H1 (cell line): ENCODE data around the gene RB1. TPM values are rescaled to one million over a fixed set of nuclear protein-coding genes. Genes with fewer than 3 reads are reported as not detected.
"Not testable (repeated sequence)": the region's sequence is repeated elsewhere in the genome, so short reads cannot be mapped to it uniquely, and the experiment has no call there.

ENCODE experiments used
- CTCF ChIA-PET: fragments of 300-600 bp; sonication (Branson Sonifier 250); formaldehyde crosslinking; loops from one replicate; lab custom pipeline; 2021; ENCODE audit not compliant: partially characterized antibody; lab: Charles Lee
- POLR2A ChIA-PET: fragments of 300-600 bp; sonication (Branson Sonifier 250); formaldehyde crosslinking; loops from one replicate; lab custom pipeline; 2021; ENCODE audit warnings: inconsistent platforms; ENCODE audit not compliant: partially characterized antibody; lab: Charles Lee
- DNase-seq, 2 experiments: peaks; one replicate each; pipeline versions ENCODE4 v3.0.0 to v3.0.0-alpha.2; 2010 to 2022; ENCODE audit warnings: low spot score in 2 of 2, low read depth in 1 of 2, mixed read lengths in 1 of 2
- FAIRE-seq: peaks from 2 replicates; lab custom pipeline; 2011; peaks lifted over from hg19 to GRCh38; lab: Jason Lieb, UNC
- H2AFZ ChIP-seq: 2 replicates; pipeline ENCODE4 v1.8.1; 2012; ENCODE audit warnings: low read length, inconsistent platforms
- H2AK5ac ChIP-seq: 2 replicates; pipeline ENCODE4 v1.6.1; 2013; ENCODE audit warnings: low read depth, low read length
- H2BK120ac ChIP-seq: replicated peaks from 2 replicates; pipeline ENCODE3; 2013; ENCODE audit warnings: low read depth, low read length, inconsistent platforms
- H2BK12ac ChIP-seq: 2 replicates; pipeline ENCODE4 v1.6.1; 2013; ENCODE audit warnings: low read depth, low read length
- H2BK15ac ChIP-seq: 2 replicates; pipeline ENCODE4 v1.6.1; 2013; ENCODE audit warnings: low read length
- H2BK20ac ChIP-seq: 2 replicates; pipeline ENCODE4 v1.6.1; 2013; ENCODE audit warnings: low read length
- H2BK5ac ChIP-seq: 2 replicates; pipeline ENCODE4 v1.6.1; 2013; ENCODE audit warnings: low read depth, low read length
- H3K14ac ChIP-seq: 2 replicates; pipeline ENCODE4 v1.6.1; 2013; ENCODE audit warnings: inconsistent platforms; ENCODE audit not compliant: insufficient read length
- H3K18ac ChIP-seq: 2 replicates; pipeline ENCODE4 v1.6.1; 2013; ENCODE audit warnings: low read length; ENCODE audit errors: extremely low read depth
- H3K23ac ChIP-seq: 2 replicates; pipeline ENCODE4 v1.6.1; 2013; ENCODE audit warnings: inconsistent platforms; ENCODE audit not compliant: insufficient read length
- H3K23me2 ChIP-seq: 2 replicates; pipeline ENCODE4 v1.6.1; 2013; ENCODE audit warnings: low read depth, low read length
- H3K27ac ChIP-seq: 2 replicates; pipeline ENCODE4 v1.6.1; 2011; ENCODE audit warnings: low read depth, low read length, inconsistent platforms
- H3K27me3 ChIP-seq, 4 experiments: replicated peaks in 1 of 4; 1 replicate in 1 of 4; 2 replicates in 3 of 4; pipeline versions ENCODE4 v1.6.1 to v1.8.1; 2011 to 2013; ENCODE audit warnings: low read length in 3 of 4, mild to moderate bottlenecking in 3 of 4, inconsistent platforms in 2 of 4, mixed read lengths in 2 of 4, moderate library complexity in 1 of 4; ENCODE audit not compliant: control insufficient read depth in 3 of 4, insufficient read depth in 3 of 4; ENCODE audit errors: extremely low read depth in 1 of 4
- H3K36me3 ChIP-seq, 4 experiments: 2 replicates each; pipeline versions ENCODE4 v1.6.1 to v1.8.1; 2011 to 2013; ENCODE audit warnings: mild to moderate bottlenecking in 4 of 4, low read length in 3 of 4, moderate library complexity in 2 of 4, control low read depth in 1 of 4, inconsistent platforms in 1 of 4; ENCODE audit not compliant: insufficient read depth in 4 of 4, control insufficient read depth in 2 of 4
- H3K4ac ChIP-seq: replicated peaks from 2 replicates; pipeline ENCODE3; 2013; ENCODE audit warnings: low read length, low read depth, mixed read lengths, inconsistent platforms; ENCODE audit not compliant: insufficient read length
- H3K4me1 ChIP-seq, 4 experiments: replicated peaks in 1 of 4; 1 replicate in 1 of 4; 2 replicates in 3 of 4; pipeline versions ENCODE4 v1.6.1 to v1.8.1; 2011 to 2013; ENCODE audit warnings: low read length in 3 of 4, inconsistent platforms in 2 of 4, mixed read lengths in 1 of 4; ENCODE audit not compliant: insufficient read depth in 4 of 4, control insufficient read depth in 3 of 4
- H3K4me2 ChIP-seq, 2 experiments: 2 replicates each; pipeline versions ENCODE4 v1.6.1 to v1.8.1; 2011 to 2013; ENCODE audit warnings: low read depth in 2 of 2, low read length in 2 of 2, control low read depth in 1 of 2, inconsistent platforms in 1 of 2, mild to moderate bottlenecking in 1 of 2; ENCODE audit not compliant: insufficient read depth in 1 of 2
- H3K4me3 ChIP-seq, 4 experiments: fragments of 200-600, 300-600 bp in 1 of 4; sonication (generic), shearing (Covaris generic), sonication (Bioruptor Twin) in 1 of 4; 2 replicates each; pipeline versions ENCODE4 v1.5.1 to v1.8.1; 2011 to 2016; ENCODE audit warnings: low read length in 4 of 4, low read depth in 3 of 4, control low read depth in 2 of 4, inconsistent platforms in 2 of 4, mild to moderate bottlenecking in 2 of 4, mixed read lengths in 1 of 4, moderate library complexity in 1 of 4; ENCODE audit not compliant: insufficient read depth in 2 of 4; ENCODE audit errors: extremely low read depth in 1 of 4
- H3K56ac ChIP-seq: replicated peaks from 2 replicates; pipeline ENCODE3; 2013; ENCODE audit warnings: low read depth, mild to moderate bottlenecking, mixed read lengths, low read length, inconsistent platforms; ENCODE audit not compliant: insufficient read length
- H3K79me1 ChIP-seq: 2 replicates; pipeline ENCODE4 v1.6.1; 2013; ENCODE audit warnings: low read depth, low read length, control low read depth
- H3K79me2 ChIP-seq, 2 experiments: 2 replicates each; pipeline versions ENCODE4 v1.6.1 to v1.8.1; 2012 to 2013; ENCODE audit warnings: low read length in 2 of 2, mild to moderate bottlenecking in 2 of 2, inconsistent platforms in 1 of 2; ENCODE audit not compliant: insufficient read depth in 2 of 2, control insufficient read depth in 1 of 2
- H3K9ac ChIP-seq, 4 experiments: replicated peaks in 1 of 4; 1 replicate in 1 of 4; 2 replicates in 3 of 4; pipeline versions ENCODE4 v1.6.1 to v1.8.1; 2011 to 2013; ENCODE audit warnings: low read depth in 3 of 4, low read length in 3 of 4, control low read depth in 2 of 4, mild to moderate bottlenecking in 2 of 4, moderate library complexity in 2 of 4, inconsistent platforms in 1 of 4; ENCODE audit errors: extremely low read depth in 1 of 4
- H3K9me3 ChIP-seq, 2 experiments: 2 replicates each; pipeline versions ENCODE4 v1.6.1 to v1.8.1; 2012 to 2013; ENCODE audit warnings: mild to moderate bottlenecking in 2 of 2, moderate library complexity in 2 of 2, control low read depth in 1 of 2, inconsistent platforms in 1 of 2, low read depth in 1 of 2, low read length in 1 of 2, mixed read lengths in 1 of 2; ENCODE audit not compliant: insufficient read depth in 2 of 2
- H4K20me1 ChIP-seq, 2 experiments: replicated peaks in 1 of 2; 2 replicates each; pipeline versions ENCODE3 to v1.8.1; 2011 to 2013; ENCODE audit warnings: inconsistent platforms in 2 of 2, low read length in 2 of 2, mild to moderate bottlenecking in 1 of 2; ENCODE audit not compliant: insufficient read depth in 2 of 2, control insufficient read depth in 1 of 2
- H4K5ac ChIP-seq: 2 replicates; pipeline ENCODE4 v1.6.1; 2013; ENCODE audit warnings: low read length, low read depth, mixed read lengths, inconsistent platforms; ENCODE audit not compliant: insufficient read length
- H4K8ac ChIP-seq: 2 replicates; pipeline ENCODE4 v1.8.0; 2013; ENCODE audit warnings: mild to moderate bottlenecking, moderate library complexity, low read length, inconsistent platforms; ENCODE audit not compliant: insufficient read depth; ENCODE audit errors: extremely low read depth
- H4K91ac ChIP-seq: replicated peaks from 2 replicates; pipeline ENCODE3; 2013; ENCODE audit warnings: low read length, mixed read lengths, inconsistent platforms; ENCODE audit not compliant: insufficient read length
- CREB1 ChIP-seq: IDR thresholded peaks from 2 replicates; pipeline ENCODE4 v1.6.1; 2012; ENCODE audit warnings: inconsistent platforms
- POLR2A ChIP-seq, 2 experiments: IDR thresholded peaks; 1 replicate in 1 of 2; 2 replicates in 1 of 2; pipeline ENCODE4 v1.6.1; 2011; ENCODE audit warnings: low read depth in 2 of 2, low read length in 2 of 2, mild to moderate bottlenecking in 2 of 2; ENCODE audit errors: control extremely low read depth in 1 of 2
- RXRA ChIP-seq: IDR thresholded peaks from 2 replicates; pipeline ENCODE4 v1.6.1; 2011; ENCODE audit warnings: low read depth, mild to moderate bottlenecking, low read length, moderate library complexity; ENCODE audit not compliant: insufficient read depth
- WGBS, 2 experiments: shearing (Covaris generic) in 1 of 2; methylation state at CpG; one replicate each; pipeline versions ENCODE4 v1.1.6 to v1.1.7; 2013 to 2015; ENCODE audit warnings: low lambda C conversion rate in 2 of 2, mixed read lengths in 2 of 2, inconsistent platforms in 1 of 2, low coverage in 1 of 2, missing lambda C conversion rate in 1 of 2; ENCODE audit not compliant: insufficient replicate concordance in 2 of 2, insufficient coverage in 1 of 2, insufficient read length in 1 of 2; ENCODE audit errors: extremely low coverage in 1 of 2, missing lambda C conversion rate in 1 of 2; 5-methylcytosine and 5-hydroxymethylcytosine counted together
- polyA plus RNA-seq, 7 experiments: library from polyadenylated mRNA; depleted of rRNA in 3 of 7; stranded (reverse) in 5 of 7; unstranded in 2 of 7; fragments of >200 nt in 5 of 7; fragments of 200-250 nt in 2 of 7; gene quantifications; 1 replicate in 5 of 7; 2 replicates in 1 of 7; 4 replicates in 1 of 7; pipeline versions ENCODE4 v1.2.1 to v1.2.3, GENCODE V29; 2011 to 2013; ENCODE audit warnings: missing spikeins in 2 of 7, mixed read lengths in 2 of 7
- total RNA-seq: library from RNA; stranded (reverse); fragmentation: NEBNext Ultra II Directional; extraction: Animal tissue kit (Norgen Biotek cat#: 25700); gene quantifications from 2 replicates; pipeline ENCODE4 v1.2.1, GENCODE V29; 2021

Gene RB1
- total and polyA plus RNA-seq, 2 of the 8 experiments (the other 6 are each of a cell fraction or from before 2014, with no cell fraction given), result 4.1 to 17.5 TPM

DNA sequence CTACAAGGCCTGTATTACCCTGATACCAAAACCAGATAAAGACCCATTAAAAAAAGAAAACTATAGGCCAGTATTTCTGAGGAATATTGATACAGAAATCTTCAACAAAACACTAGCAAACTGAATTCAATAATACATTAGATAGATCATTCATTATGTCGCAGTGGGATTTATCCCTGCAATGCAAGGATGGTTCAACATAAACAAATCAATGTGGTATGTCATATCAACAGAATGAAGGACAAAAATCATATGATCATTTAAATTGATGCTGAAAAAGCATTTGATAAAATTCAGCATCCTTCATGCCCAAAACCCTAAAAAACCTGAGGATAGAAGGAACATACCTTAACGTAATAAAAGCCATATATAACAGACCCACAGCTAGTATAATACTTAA lies 50.0 kb downstream of the RB1 start (continued):
- TF ChIP-seq CREB1 (no peak), RXRA (no peak), POLR2A (IDR thresholded peaks at IDR 0.05; ENCODE audit: control extremely low read depth in 1 of 2, low read depth in 2 of 2, low read length in 2 of 2) (no peak)

- FAIRE-seq, H4K5ac ChIP-seq, H2BK120ac ChIP-seq, CTCF ChIA-PET, H3K4me2 ChIP-seq, H3K9me3 ChIP-seq, H2AK5ac ChIP-seq, H3K23ac ChIP-seq, H3K27ac ChIP-seq, H2BK12ac ChIP-seq, H2BK20ac ChIP-seq, H4K91ac ChIP-seq, H3K9ac ChIP-seq, H4K8ac ChIP-seq, H4K20me1 ChIP-seq, H3K79me1 ChIP-seq, H3K18ac ChIP-seq, H3K36me3 ChIP-seq, H3K27me3 ChIP-seq, H2BK15ac ChIP-seq, H2AFZ ChIP-seq, H3K23me2 ChIP-seq, POLR2A ChIA-PET, DNase-seq, H2BK5ac ChIP-seq, H3K14ac ChIP-seq, H3K56ac ChIP-seq, H3K4me3 ChIP-seq, H3K79me2 ChIP-seq, H3K4me1 ChIP-seq, H3K4ac ChIP-seq: not testable (repeated sequence)
- 96% methylated on average over 2 of the region's 2 CpGs; no CpG with 5 or more reads in 1 of the 2 experiments for WGBS, 2 experiments
Measured at GRCh38 chr13:48355524-48355923, 52.0 kb downstream of the RB1 start.
